Fibroblast of gingiva (primary cell): ENCODE data around the gene OR51I1.

Experiments used
- DNase-seq: peaks from one replicate; pipeline ENCODE4 v3.0.0-alpha.2; 2011; ENCODE audit warnings: low read depth

Gene OR51I1

GRCh38 chr11:5441414-5441813 is at the start of gene OR51I1:
TSS of gene OR51I1 (minus strand) at chr11:5441514. CDS start at chr11:5441514, 0 bp downstream.
- DNase-seq, result no peak

GRCh38 chr11:5489576-5490357 is 48.5 kb upstream of the OR51I1 start:
- DNase-seq, result no peak

GRCh38 chr11:5488798-5489399 is 47.6 kb upstream of the OR51I1 start:
- no peak for DNase-seq

- no peak for DNase-seq
Observed at GRCh38 chr11:5488385-5488784, 47.1 kb upstream of the OR51I1 start, which contains the start of gene OR52D1. TSS of gene OR52D1 (plus strand) at chr11:5488685. CDS start at chr11:5488707, 22 bp downstream.

- DNase-seq, result no peak
Observed at GRCh38 chr11:5486421-5486820, 45.1 kb upstream of the OR51I1 start.

GRCh38 chr11:5486003-5486402 is 44.7 kb upstream of the OR51I1 start:
- no peak for DNase-seq

GRCh38 chr11:5476186-5476819 is 35.0 kb upstream of the OR51I1 start:
- DNase-seq, result peak; percentile 29

- DNase-seq, result no peak
Observed at GRCh38 chr11:5473921-5474320, 32.6 kb upstream of the OR51I1 start.

- DNase-seq, result no peak
Observed at GRCh38 chr11:5467527-5467926, 26.2 kb upstream of the OR51I1 start.

GRCh38 chr11:5460983-5461621 is 19.8 kb upstream of the OR51I1 start:
- DNase-seq, result no peak

GRCh38 chr11:5449432-5449831 is 8.1 kb upstream of the OR51I1 start:
- no peak for DNase-seq

- no peak for DNase-seq
Observed at GRCh38 chr11:5449023-5449422, 7.7 kb upstream of the OR51I1 start, which contains the start of gene OR51I2. TSS of gene OR51I2 (plus strand) at chr11:5449323. CDS start at chr11:5453489, 4,166 bp downstream.

GRCh38 chr11:5443835-5444393 is 2.6 kb upstream of the OR51I1 start:
- no peak for DNase-seq

- no peak for DNase-seq
Observed at GRCh38 chr11:5423131-5423530, 18.2 kb downstream of the OR51I1 start.

GRCh38 chr11:5421811-5422210 is 19.5 kb downstream of the OR51I1 start, which contains the start of gene OR51Q1:
TSS of gene OR51Q1 (plus strand) at chr11:5422111. CDS start at chr11:5422201, 90 bp downstream.
- no peak for DNase-seq

GRCh38 chr11:5420993-5421392 is 20.3 kb downstream of the OR51I1 start:
- DNase-seq, result no peak

GRCh38 chr11:5405173-5405572 is 36.1 kb downstream of the OR51I1 start:
- DNase-seq, result no peak

- DNase-seq, result no peak
Observed at GRCh38 chr11:5398936-5399335, 42.4 kb downstream of the OR51I1 start.

- DNase-seq, result no peak
Observed at GRCh38 chr11:5394091-5394490, 47.2 kb downstream of the OR51I1 start.
